Measurements from ENCODE around the gene FADS3.

FADS3 gene

GRCh38 chr11:61905067-61905696 is 13.8 kb upstream of the FADS3 start:
- no peak overlapping the region for H3K4me3 ChIP-seq (ENCODE audit: low read length)
- no peak for DNase-seq (ENCODE audit: low read depth)
- TF ChIP-seq, protein P1, sequence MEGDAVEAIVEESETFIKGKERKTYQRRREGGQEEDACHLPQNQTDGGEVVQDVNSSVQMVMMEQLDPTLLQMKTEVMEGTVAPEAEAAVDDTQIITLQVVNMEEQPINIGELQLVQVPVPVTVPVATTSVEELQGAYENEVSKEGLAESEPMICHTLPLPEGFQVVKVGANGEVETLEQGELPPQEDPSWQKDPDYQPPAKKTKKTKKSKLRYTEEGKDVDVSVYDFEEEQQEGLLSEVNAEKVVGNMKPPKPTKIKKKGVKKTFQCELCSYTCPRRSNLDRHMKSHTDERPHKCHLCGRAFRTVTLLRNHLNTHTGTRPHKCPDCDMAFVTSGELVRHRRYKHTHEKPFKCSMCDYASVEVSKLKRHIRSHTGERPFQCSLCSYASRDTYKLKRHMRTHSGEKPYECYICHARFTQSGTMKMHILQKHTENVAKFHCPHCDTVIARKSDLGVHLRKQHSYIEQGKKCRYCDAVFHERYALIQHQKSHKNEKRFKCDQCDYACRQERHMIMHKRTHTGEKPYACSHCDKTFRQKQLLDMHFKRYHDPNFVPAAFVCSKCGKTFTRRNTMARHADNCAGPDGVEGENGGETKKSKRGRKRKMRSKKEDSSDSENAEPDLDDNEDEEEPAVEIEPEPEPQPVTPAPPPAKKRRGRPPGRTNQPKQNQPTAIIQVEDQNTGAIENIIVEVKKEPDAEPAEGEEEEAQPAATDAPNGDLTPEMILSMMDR (IDR thresholded peaks at IDR 0.05; ENCODE audit: insufficient read depth, low read depth, low read length, missing control alignments): no peak

DNA sequence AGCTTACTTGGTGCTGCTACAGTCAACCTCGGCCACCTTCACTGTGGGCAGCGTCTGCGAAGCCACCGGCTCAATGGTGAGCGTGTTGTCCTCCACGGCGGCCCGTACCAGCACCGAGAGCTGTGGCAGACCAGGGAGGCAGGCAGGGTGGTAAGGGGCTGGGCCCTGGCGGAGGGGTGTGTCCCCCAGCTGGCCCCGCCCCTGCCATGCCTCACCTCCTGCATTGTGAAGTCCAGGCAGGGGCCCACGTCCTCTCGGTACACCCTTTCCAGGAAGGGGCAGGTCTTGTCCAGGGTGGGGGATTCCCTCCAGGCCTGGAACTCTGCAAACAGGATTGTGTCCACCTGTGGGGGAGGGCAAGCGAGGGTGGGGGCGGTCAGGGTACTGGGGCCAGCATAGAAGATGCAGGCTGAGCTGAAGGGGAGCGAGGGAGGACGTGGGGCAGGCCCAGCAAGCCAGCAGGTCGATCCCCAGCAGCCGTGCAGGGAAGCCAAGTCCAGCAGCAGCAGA is 13.2 kb upstream of the FADS3 start:
- TF ChIP-seq, protein P1 (IDR thresholded peaks at IDR 0.05; ENCODE audit: insufficient read depth, low read depth, low read length, missing control alignments): no peak
- H3K4me3 ChIP-seq (ENCODE audit: low read length): no peak overlapping the region
- DNase-seq (ENCODE audit: low read depth): peak; percentile 41

- DNase-seq (ENCODE audit: low read depth): no peak
- no peak overlapping the region for H3K4me3 ChIP-seq (ENCODE audit: low read length)
- TF ChIP-seq, protein P1 (IDR thresholded peaks at IDR 0.05; ENCODE audit: insufficient read depth, low read depth, low read length, missing control alignments): no peak
These were observed 12.5 kb upstream of the FADS3 start for GRCh38 chr11:61903845-61904244.

GRCh38 chr11:61902313-61902712 is 11.0 kb upstream of the FADS3 start:
- DNase-seq (ENCODE audit: low read depth): no peak
- TF ChIP-seq, protein P1 (IDR thresholded peaks at IDR 0.05; ENCODE audit: insufficient read depth, low read depth, low read length, missing control alignments): no peak
- H3K4me3 ChIP-seq (ENCODE audit: low read length): no peak overlapping the region

DNA sequence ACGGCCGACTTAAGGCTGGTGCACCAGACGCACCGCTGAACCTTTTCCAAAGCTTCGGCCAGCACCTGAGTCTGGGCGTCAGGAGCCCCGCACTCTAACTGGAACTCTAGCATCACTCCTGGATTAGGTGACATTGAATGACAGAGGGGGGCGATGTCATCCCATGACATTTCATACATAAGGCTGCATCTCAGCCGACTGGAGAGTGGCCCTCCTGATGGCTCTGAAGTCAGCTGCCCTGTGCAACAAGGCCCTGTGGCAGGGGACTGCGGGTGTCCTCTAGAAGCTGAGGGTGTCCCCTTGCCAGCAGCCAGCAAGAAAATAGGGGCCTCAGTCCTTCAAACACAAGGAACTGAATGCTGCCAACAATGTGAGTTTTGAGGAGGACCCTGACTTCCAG is 10.1 kb upstream of the FADS3 start:
- TF ChIP-seq, protein P1 (IDR thresholded peaks at IDR 0.05; ENCODE audit: insufficient read depth, low read depth, low read length, missing control alignments): no peak
- no peak for DNase-seq (ENCODE audit: low read depth)

DNA sequence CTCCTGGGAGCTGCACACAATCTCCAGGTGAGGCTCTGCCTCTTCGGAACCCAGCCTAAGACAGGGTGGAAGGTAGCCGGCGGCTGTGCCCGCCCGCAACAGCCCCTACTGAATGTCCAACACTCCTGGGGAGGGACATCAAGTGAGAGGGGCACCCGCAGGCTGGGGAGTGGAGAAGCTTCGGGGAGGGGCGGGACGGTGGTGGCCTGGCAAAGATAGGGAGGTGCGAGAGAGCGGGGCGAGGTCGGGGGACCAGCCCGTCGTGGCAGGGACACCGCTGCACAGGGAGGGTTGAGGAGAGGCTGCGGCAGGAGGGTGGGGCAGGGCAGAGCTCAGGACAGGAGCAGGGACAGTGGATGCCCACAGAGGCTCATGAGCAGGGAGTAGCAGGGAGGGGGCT is 8.9 kb upstream of the FADS3 start:
- DNase-seq (ENCODE audit: low read depth): no peak
- H3K4me3 ChIP-seq (ENCODE audit: low read length): no peak overlapping the region
- TF ChIP-seq, protein P1 (IDR thresholded peaks at IDR 0.05; ENCODE audit: insufficient read depth, low read depth, low read length, missing control alignments): no peak

More for the DNA sequence above, 10.1 kb upstream of the FADS3 start:
- no peak overlapping the region for H3K4me3 ChIP-seq (ENCODE audit: low read length)

All from epithelial cell of esophagus (primary cell).